ENCODE data around the gene RBM26. TPM values are rescaled to one million over a fixed set of nuclear protein-coding genes. Genes with fewer than 3 reads are reported as not detected.

The RBM26 gene, protein sequence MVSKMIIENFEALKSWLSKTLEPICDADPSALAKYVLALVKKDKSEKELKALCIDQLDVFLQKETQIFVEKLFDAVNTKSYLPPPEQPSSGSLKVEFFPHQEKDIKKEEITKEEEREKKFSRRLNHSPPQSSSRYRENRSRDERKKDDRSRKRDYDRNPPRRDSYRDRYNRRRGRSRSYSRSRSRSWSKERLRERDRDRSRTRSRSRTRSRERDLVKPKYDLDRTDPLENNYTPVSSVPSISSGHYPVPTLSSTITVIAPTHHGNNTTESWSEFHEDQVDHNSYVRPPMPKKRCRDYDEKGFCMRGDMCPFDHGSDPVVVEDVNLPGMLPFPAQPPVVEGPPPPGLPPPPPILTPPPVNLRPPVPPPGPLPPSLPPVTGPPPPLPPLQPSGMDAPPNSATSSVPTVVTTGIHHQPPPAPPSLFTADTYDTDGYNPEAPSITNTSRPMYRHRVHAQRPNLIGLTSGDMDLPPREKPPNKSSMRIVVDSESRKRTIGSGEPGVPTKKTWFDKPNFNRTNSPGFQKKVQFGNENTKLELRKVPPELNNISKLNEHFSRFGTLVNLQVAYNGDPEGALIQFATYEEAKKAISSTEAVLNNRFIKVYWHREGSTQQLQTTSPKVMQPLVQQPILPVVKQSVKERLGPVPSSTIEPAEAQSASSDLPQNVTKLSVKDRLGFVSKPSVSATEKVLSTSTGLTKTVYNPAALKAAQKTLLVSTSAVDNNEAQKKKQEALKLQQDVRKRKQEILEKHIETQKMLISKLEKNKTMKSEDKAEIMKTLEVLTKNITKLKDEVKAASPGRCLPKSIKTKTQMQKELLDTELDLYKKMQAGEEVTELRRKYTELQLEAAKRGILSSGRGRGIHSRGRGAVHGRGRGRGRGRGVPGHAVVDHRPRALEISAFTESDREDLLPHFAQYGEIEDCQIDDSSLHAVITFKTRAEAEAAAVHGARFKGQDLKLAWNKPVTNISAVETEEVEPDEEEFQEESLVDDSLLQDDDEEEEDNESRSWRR
- 20.8 and 29.1 TPM in 2 replicates for polyA plus RNA-seq (2011; rRNA removed)
- polyA minus RNA-seq (2011; rRNA and poly(A)+ RNA removed) = 19.9 and 26.0 TPM in 2 replicates

DNA sequence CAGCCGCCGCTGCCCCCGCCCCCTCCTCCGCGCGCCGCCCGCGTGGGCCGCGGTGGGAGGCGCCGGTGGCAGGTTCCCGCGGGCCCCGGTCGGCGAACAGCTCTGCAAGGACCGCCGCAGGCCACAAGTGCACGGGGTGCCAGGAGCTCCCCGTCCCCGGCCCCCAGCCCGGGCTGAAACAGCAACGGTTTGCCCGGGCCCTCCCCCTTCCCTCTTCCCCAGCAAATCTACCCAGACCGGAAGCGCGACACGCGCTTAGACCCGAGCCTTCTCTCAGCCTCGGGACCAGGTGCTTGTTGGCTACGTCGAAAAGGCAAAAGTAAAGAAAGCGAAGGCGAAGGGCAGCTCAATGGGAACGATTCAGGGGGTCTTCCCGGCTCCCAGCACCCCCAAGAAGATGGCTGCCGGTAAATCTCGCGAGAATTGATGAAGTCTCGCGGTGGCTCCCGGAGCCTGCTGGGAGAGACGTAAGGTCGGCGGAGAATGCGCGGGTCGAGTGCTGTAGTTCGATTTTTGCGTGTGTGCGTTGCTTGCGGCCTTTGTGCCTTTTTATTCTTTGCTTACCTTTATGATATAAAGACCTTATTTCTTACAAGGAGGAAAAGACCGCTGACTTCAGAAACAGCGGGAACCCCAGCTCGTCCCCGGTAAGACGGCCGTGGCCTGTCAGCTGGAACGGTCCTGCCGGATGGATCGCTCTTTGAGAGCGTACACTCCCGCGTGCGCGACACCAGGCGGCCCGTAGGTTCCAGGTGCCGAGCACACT lies at the start of gene RBM26:
RBM26 (minus strand) TSS at position 425 of the 766 bp plus-strand sequence. CDS start 481 bp downstream, outside the sequence.
- H3K4me3 ChIP-seq (ENCODE audit: low read depth, low read length) = peak within 1 kb of the TSS; percentile 92
- TF ChIP-seq, protein P1, sequence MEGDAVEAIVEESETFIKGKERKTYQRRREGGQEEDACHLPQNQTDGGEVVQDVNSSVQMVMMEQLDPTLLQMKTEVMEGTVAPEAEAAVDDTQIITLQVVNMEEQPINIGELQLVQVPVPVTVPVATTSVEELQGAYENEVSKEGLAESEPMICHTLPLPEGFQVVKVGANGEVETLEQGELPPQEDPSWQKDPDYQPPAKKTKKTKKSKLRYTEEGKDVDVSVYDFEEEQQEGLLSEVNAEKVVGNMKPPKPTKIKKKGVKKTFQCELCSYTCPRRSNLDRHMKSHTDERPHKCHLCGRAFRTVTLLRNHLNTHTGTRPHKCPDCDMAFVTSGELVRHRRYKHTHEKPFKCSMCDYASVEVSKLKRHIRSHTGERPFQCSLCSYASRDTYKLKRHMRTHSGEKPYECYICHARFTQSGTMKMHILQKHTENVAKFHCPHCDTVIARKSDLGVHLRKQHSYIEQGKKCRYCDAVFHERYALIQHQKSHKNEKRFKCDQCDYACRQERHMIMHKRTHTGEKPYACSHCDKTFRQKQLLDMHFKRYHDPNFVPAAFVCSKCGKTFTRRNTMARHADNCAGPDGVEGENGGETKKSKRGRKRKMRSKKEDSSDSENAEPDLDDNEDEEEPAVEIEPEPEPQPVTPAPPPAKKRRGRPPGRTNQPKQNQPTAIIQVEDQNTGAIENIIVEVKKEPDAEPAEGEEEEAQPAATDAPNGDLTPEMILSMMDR (IDR thresholded peaks at IDR 0.05; ENCODE audit: low read depth, low read length) = no peak; the same call in 1 of the 2 replicates
- CTCF ChIA-PET = interaction anchor here (0.6 to 3.4 kb wide), 8 partner anchors 15 to 936 kb away, joined by 3 to 25 read pairs (median 4); no protein-coding TSS in a partner anchor

DNA sequence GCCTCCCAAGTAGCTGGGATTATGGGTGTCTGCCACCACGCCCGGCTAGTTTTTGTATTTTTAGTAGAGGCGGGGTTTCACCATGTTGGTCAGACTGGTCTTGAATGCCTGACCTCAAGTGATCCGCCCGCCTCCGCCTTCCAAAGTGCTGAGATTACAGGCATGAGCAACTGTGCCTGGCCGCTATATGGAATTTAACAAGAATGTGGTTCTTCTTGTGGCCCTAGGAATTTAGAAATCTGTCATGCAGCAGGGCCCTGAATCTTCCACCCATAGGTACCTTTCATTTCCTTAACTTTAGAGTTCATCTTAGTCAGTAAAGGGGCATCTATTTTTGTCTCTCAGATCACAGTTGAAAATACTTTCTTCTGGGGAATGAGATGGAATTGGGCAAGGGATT lies 49.3 kb upstream of the RBM26 start:
- H3K9me3 ChIP-seq (ENCODE audit: control insufficient read depth, insufficient read depth, low read length) = no peaks in the 10 kb centered on the region
- no peak for DNase-seq (ENCODE audit: low read depth, low spot score)

More for the DNA sequence above, at the start of gene RBM26:
- POLR2A ChIA-PET = interaction anchor here (1.0 to 1.4 kb wide), 3 partner anchors 8 to 79 kb away, joined by 4 to 10 read pairs (median 5); partner anchors contain the start of gene NDFIP2
- H3K9me3 ChIP-seq (ENCODE audit: control insufficient read depth, insufficient read depth, low read length) = no peaks in the 10 kb centered on the region
- no peaks in the 10 kb centered on the region for H3K27me3 ChIP-seq (ENCODE audit: control insufficient read depth, insufficient read depth, low read length)
- H3K27ac ChIP-seq (ENCODE audit: low read depth, low read length) = peak within 1 kb of the TSS; percentile 82
- DNase-seq (ENCODE audit: low read depth, low spot score) = peak; percentile 89

DNA sequence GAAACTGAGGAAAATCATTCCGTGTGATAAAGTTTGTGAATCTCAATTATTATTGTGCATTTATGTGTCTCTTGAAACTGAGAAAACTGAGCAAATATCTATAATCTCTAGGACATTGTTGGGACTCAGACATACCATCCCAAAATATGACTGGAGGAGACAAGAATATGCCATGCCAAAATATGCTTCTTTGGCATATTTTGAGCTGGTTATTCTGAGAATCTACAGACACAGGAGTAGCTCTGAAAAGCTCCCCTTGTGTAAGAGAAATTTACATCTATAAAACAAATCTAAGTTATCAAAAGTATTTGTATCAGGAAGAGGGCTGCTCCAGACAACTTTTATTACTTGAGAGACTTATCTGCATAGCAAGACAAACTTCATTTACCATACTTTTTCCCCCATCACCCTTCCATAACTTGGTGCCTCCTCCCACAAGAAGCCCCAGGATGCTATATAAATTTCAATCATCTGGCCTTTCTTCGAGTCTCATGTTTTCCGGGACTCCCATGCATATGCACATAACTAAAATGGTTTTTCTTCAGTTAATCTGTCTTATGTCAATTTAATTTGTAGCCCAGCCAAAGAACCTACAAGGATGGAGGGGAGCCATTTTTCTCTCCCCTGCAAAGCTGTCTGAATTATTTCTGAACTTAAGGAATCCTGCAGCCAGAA lies 46.3 kb upstream of the RBM26 start:
- H3K4me3 ChIP-seq (ENCODE audit: low read depth, low read length) = no peak overlapping the region
- POLR2A ChIA-PET = interaction anchor here (1.2 kb wide), 1 partner anchor 28 kb away, joined by 3 read pairs; no protein-coding TSS in a partner anchor
- H3K27ac ChIP-seq (ENCODE audit: low read depth, low read length) = no peak overlapping the region
- TF ChIP-seq, protein P1 (IDR thresholded peaks at IDR 0.05; ENCODE audit: low read depth, low read length) = no peak
- H3K27me3 ChIP-seq (ENCODE audit: control insufficient read depth, insufficient read depth, low read length) = no peaks in the 10 kb centered on the region
- CTCF ChIA-PET = interaction anchor here (0.9 kb wide), 1 partner anchor 33 kb away, joined by 4 read pairs; no protein-coding TSS in a partner anchor
- no peaks in the 10 kb centered on the region for H3K9me3 ChIP-seq (ENCODE audit: control insufficient read depth, insufficient read depth, low read length)
- DNase-seq (ENCODE audit: low read depth, low spot score) = no peak

More for the DNA sequence above, 49.3 kb upstream of the RBM26 start:
- H3K27ac ChIP-seq (ENCODE audit: low read depth, low read length) = no peak overlapping the region
- H3K4me3 ChIP-seq (ENCODE audit: low read depth, low read length) = no peak overlapping the region
- ChIA-PET CTCF (interaction anchor here (1.6 kb wide), 1 partner anchor 32 kb away, joined by 12 read pairs; no protein-coding TSS in a partner anchor), POLR2A (no interaction called here)
- TF ChIP-seq, protein P1 (IDR thresholded peaks at IDR 0.05; ENCODE audit: low read depth, low read length) = no peak
- H3K27me3 ChIP-seq (ENCODE audit: control insufficient read depth, insufficient read depth, low read length) = no peaks in the 10 kb centered on the region

DNA sequence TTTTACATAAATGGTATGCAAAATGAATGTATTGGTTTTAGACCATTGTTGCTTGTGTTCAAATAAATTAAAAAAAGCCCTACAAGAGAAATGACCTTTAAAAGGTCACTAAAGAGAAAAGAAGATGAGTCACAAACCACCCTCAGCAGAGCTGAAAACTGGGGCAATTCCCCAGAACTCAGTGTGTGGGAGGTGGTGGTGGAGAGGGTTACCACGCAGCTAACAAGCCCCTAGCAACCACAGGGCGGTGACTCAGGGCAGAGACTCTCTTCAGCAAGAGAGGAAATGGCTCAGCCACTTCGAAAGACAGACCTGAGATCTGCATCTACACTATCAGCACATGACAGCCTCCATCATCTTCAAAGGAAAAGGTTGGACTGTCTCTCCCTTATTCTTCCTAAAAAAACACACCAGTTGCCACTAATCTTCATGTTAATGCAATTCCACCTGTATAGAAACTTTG lies 45.5 kb upstream of the RBM26 start:
- Histone ChIP-seq H3K9me3 (ENCODE audit: control insufficient read depth, insufficient read depth, low read length) (no peaks in the 10 kb centered on the region), H3K4me3 (ENCODE audit: low read depth, low read length) (no peak overlapping the region), H3K27me3 (ENCODE audit: control insufficient read depth, insufficient read depth, low read length) (no peaks in the 10 kb centered on the region), H3K27ac (ENCODE audit: low read depth, low read length) (no peak overlapping the region)
- peak; percentile 43 for DNase-seq (ENCODE audit: low read depth, low spot score)
- TF ChIP-seq, protein P1 (IDR thresholded peaks at IDR 0.05; ENCODE audit: low read depth, low read length) = no peak
- ChIA-PET POLR2A (interaction anchor here (1.0 to 1.2 kb wide), 2 partner anchors 27 to 29 kb away, joined by 3 read pairs; partner anchors contain the start of gene NDFIP2), CTCF (interaction anchor here (1.7 kb wide), 1 partner anchor 27 kb away, joined by 6 read pairs; no protein-coding TSS in a partner anchor)

Data from AG04450 (cell line).